Tibial nerve (tissue), 4 donors: ENCODE results near the gene ZP1. TPM values are rescaled to one million over a fixed set of nuclear protein-coding genes. Genes with fewer than 3 reads are reported as not detected.

Experiments used
- DNase-seq, 2 donors: peaks; one replicate each; pipeline ENCODE4 v3.0.0-alpha.2; 2019; ENCODE audit warnings: low spot score in 2 of 2
- H3K27ac ChIP-seq, 4 donors: fragments of 200-600 bp; sonication (generic) in 3 of 4; one replicate each; pipeline ENCODE4 v1.5.1; 2017 to 2019; ENCODE audit warnings: mild to moderate bottlenecking in 1 of 4
- H3K27me3 ChIP-seq, 2 donors: fragments of 200-600 bp; sonication (generic) in 1 of 2; one replicate each; pipeline versions ENCODE4 v1.5.1 to v1.6.0; 2017 to 2019
- H3K36me3 ChIP-seq, 3 donors: fragments of 200-600 bp; sonication (generic); one replicate each; pipeline ENCODE4 v1.5.1; 2018 to 2019
- H3K4me1 ChIP-seq, 4 donors: fragments of 200-600 bp; sonication (generic) in 3 of 4; one replicate each; pipeline ENCODE4 v1.5.1; 2017 to 2019
- H3K4me3 ChIP-seq, 4 donors: fragments of 200-600 bp; sonication (generic) in 3 of 4; one replicate each; pipeline ENCODE4 v1.5.1; 2017 to 2019; ENCODE audit warnings: mild to moderate bottlenecking in 1 of 4, moderate library complexity in 1 of 4
- H3K9me3 ChIP-seq, 4 donors: fragments of 200-600 bp; sonication (generic) in 3 of 4; one replicate each; pipeline ENCODE4 v1.5.1; 2017 to 2019
- CTCF ChIP-seq, 5 experiments: fragments of 200-600 bp in 3 of 5; fragments of 450-650 bp in 2 of 5; sonication (generic) in 3 of 5; IDR thresholded peaks; one replicate each; pipeline ENCODE4 v1.5.1; 2016 to 2019; ENCODE audit warnings: antibody characterized with exemption in 5 of 5, mild to moderate bottlenecking in 3 of 5, moderate library complexity in 2 of 5
- EP300 ChIP-seq, 2 donors: sonication (generic); formaldehyde crosslinking; IDR thresholded peaks; one replicate each; pipeline ENCODE4 v1.6.1; 2017; ENCODE audit warnings: antibody characterized with exemption in 2 of 2, mild to moderate bottlenecking in 1 of 2
- POLR2A ChIP-seq, 2 donors: fragments of 450-650 bp; IDR thresholded peaks; one replicate each; pipeline ENCODE4 v1.6.1; 2017; ENCODE audit warnings: antibody characterized with exemption in 2 of 2, mild to moderate bottlenecking in 2 of 2, moderate library complexity in 2 of 2
- WGBS, 2 donors: methylation state at CpG; one replicate each; pipeline ENCODE4 v1.1.5; 2018; 5-methylcytosine and 5-hydroxymethylcytosine counted together
- total RNA-seq, 4 donors: library from RNA; depleted of rRNA; stranded (reverse); fragments of >200 nt; gene quantifications; one replicate each; pipeline ENCODE4 v1.1.0, GENCODE V29; 2016

The ZP1 gene
- total RNA-seq, 4 donors from 2014 or later: not detected

- 90% methylated on average over 27 to 29 of the region's 29 CpGs for WGBS, 2 donors
- peaks cover 0 to 87% (median 8%) of the 10 kb centered on the region in 3 donors for H3K36me3 ChIP-seq
Measured at GRCh38 chr11:60849641-60850520, 17.5 kb upstream of the ZP1 start.

GRCh38 chr11:60851327-60852104, 15.8 kb upstream of the ZP1 start:
- TF ChIP-seq CTCF (IDR thresholded peaks at IDR 0.05) (no peak), POLR2A (IDR thresholded peaks at IDR 0.05) (no peak), EP300 (IDR thresholded peaks at IDR 0.05) (no peak)
- Histone ChIP-seq H3K4me1 (no peaks in the 10 kb centered on the region), H3K36me3 (peaks cover 0 to 73% (median 8%) of the 10 kb centered on the region in 3 donors), H3K27ac (peak overlapping the region in 1 of 4 donors; percentile 0), H3K9me3 (no peaks in the 10 kb centered on the region), H3K27me3 (no peaks in the 10 kb centered on the region), H3K4me3 (no peak overlapping the region)
- DNase-seq: no peak
- 85 to 87% methylated on average over 17 of the region's 17 CpGs for WGBS, 2 donors

More at GRCh38 chr11:60849641-60850520, 17.5 kb upstream of the ZP1 start:
- peaks cover 0 to 11% (median 0%) of the 10 kb centered on the region in 4 donors for H3K4me1 ChIP-seq
- H3K27ac ChIP-seq: no peak overlapping the region
- no peaks in the 10 kb centered on the region for H3K27me3 ChIP-seq
- H3K4me3 ChIP-seq: no peak overlapping the region
- no peak for TF ChIP-seq EP300 (IDR thresholded peaks at IDR 0.05)
- TF ChIP-seq POLR2A (IDR thresholded peaks at IDR 0.05): no peak
- no peak for TF ChIP-seq CTCF (IDR thresholded peaks at IDR 0.05)
- DNase-seq: no peak
- no peaks in the 10 kb centered on the region for H3K9me3 ChIP-seq

- WGBS, 2 donors: 63 to 71% methylated on average over 53 to 62 of the region's 78 CpGs
Measured at GRCh38 chr11:60852117-60852981, 15.0 kb upstream of the ZP1 start.

More at GRCh38 chr11:60852117-60852981, 15.0 kb upstream of the ZP1 start:
- no peaks in the 10 kb centered on the region for H3K4me1 ChIP-seq
- peaks cover 0 to 65% (median 8%) of the 10 kb centered on the region in 3 donors for H3K36me3 ChIP-seq
- no peaks in the 10 kb centered on the region for H3K27me3 ChIP-seq
- H3K27ac ChIP-seq: peak overlapping the region in 1 of 4 donors; percentile 0
- peak overlapping the region in 1 of 4 donors; percentile 9 for H3K4me3 ChIP-seq
- no peak for DNase-seq
- H3K9me3 ChIP-seq: no peaks in the 10 kb centered on the region
- TF ChIP-seq CTCF (IDR thresholded peaks at IDR 0.05) (no peak), EP300 (IDR thresholded peaks at IDR 0.05) (no peak), POLR2A (IDR thresholded peaks at IDR 0.05) (no peak)
